D721Med (cell line): ENCODE results near the gene FGGY.

Source experiments
- DNase-seq: peaks from one replicate; pipeline ENCODE4 v3.0.0; 2011; ENCODE audit warnings: low spot score; ENCODE audit not compliant: insufficient read length
- FAIRE-seq: peaks from 2 replicates; lab custom pipeline; 2011; peaks lifted over from hg19 to GRCh38; lab: Jason Lieb, UNC
- CTCF ChIP-seq: IDR thresholded peaks from 2 replicates; pipeline ENCODE4 v1.5.1; 2012; ENCODE audit warnings: mild to moderate bottlenecking, control low read depth; ENCODE audit not compliant: insufficient read depth; ENCODE audit errors: missing control alignments

The FGGY gene

GRCh38 chr1:59315529-59316463, 18.9 kb downstream of the FGGY start:
- FAIRE-seq = no peak
- no peak for TF ChIP-seq CTCF
- DNase-seq = no peak

- FAIRE-seq (no peak), DNase-seq (no peak)
- no peak for TF ChIP-seq CTCF
Measured at GRCh38 chr1:59316497-59317128, 19.7 kb downstream of the FGGY start.

- FAIRE-seq = no peak
- no peak for TF ChIP-seq CTCF
- DNase-seq = no peak
Measured at GRCh38 chr1:59317343-59317742, 20.4 kb downstream of the FGGY start.

- FAIRE-seq (no peak), DNase-seq (no peak)
- TF ChIP-seq CTCF = no peak
Measured at GRCh38 chr1:59317780-59318179, 20.9 kb downstream of the FGGY start.

GRCh38 chr1:59318271-59318860, 21.5 kb downstream of the FGGY start:
- DNase-seq (no peak), FAIRE-seq (no peak)
- TF ChIP-seq CTCF = no peak

- FAIRE-seq (no peak), DNase-seq (no peak)
- TF ChIP-seq CTCF = no peak
Measured at GRCh38 chr1:59322394-59322793, 25.5 kb downstream of the FGGY start.
